Measurements from ENCODE around the gene ZNF808. TPM values are rescaled to one million over a fixed set of nuclear protein-coding genes. Genes with fewer than 3 reads are reported as not detected.
A peak's percentile ranks its signal among the peaks of the same experiment; 100 is the strongest.
"Not testable (repeated sequence)": the region's sequence is repeated elsewhere in the genome, so short reads cannot be mapped to it uniquely, and the experiment has no call there.

The ZNF808 gene
- total RNA-seq, 2 donors from 2014 or later = 34.6 to 42.5 TPM

DNA sequence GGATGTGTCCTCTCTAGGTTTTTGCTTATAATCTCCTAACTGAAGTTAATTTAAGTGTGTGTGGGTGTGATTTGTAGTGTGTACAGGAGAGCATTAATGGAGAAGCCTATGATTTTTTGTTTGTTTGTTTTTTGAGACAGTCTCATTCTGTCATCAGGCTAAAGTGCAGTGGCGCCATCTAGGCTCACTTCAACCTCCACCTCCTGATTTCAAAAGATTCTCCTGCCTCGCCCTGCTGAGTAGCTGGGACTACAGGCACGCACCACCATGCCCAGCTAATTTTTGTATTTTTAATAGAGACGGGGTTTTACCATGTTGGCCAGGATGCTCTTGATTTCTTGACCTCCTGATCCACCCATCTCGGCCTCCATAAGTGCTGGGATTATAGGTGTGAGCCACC lies 63.3 kb downstream of the ZNF808 start:
- Mint-ChIP-seq H3K9me3 (no peaks in the 10 kb centered on the region), H3K27ac (no peak overlapping the region), H3K36me3 (peaks cover 26% of the 10 kb centered on the region), H3K4me1 (ENCODE audit: low read depth in 2 of 2) (peaks cover 0 to 4% of the 10 kb centered on the region in 2 donors), H3K4me3 (no peak overlapping the region), H3K27me3 (no peaks in the 10 kb centered on the region)
- DNase-seq (ENCODE audit: low spot score) (no peak), ATAC-seq (no peak)

DNA sequence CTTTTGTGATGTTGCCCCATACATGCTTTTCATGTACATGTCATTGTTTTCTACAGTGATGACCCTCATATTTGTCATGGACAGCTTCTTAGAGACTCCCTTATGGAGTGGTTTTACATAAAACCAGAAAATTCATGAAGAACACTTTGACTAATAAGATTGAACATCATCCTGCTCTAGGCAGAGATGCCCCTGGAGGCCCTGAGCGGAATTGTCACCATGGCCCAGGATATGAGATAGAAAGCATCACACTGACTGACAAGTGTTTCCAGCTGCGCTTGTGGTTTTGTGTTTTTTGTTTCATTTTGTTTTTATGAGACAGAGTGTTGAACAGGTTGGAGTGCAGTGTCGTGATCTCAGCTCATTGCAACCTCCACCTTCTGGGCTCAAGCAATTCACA lies 64.8 kb downstream of the ZNF808 start:
- H3K36me3 Mint-ChIP-seq = peaks cover 37% of the 10 kb centered on the region

DNA sequence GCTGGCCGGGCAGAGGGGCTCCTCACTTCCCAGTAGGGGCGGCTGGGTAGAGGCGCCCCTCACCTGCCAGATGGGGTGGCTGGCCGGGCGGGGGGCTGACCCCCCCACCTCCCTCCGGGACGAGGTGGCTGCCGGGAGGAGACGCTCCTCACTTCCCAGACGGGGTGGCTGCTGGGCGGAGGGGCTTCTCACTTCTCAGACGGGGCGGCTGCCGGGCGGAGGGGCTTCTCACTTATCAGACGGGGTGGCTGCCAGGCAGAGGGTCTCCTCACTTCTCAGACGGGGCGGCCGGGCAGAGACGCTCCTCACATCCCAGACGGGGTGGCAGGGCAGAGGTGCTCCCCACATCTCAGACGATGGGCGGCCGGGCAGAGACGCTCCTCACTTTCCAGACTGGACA lies 66.0 kb downstream of the ZNF808 start:
- not testable (repeated sequence) for H3K27ac Mint-ChIP-seq; ATAC-seq; H3K9me3 Mint-ChIP-seq; H3K4me3 Mint-ChIP-seq; H3K4me1 Mint-ChIP-seq (ENCODE audit: low read depth in 2 of 2); H3K27me3 Mint-ChIP-seq; DNase-seq (ENCODE audit: low spot score)
- H3K36me3 Mint-ChIP-seq = peaks cover 36% of the 10 kb centered on the region

More for the DNA sequence above, 64.8 kb downstream of the ZNF808 start:
- Mint-ChIP-seq H3K9me3 (peaks cover 5% of the 10 kb centered on the region), H3K4me1 (ENCODE audit: low read depth in 2 of 2) (peaks cover 0 to 6% of the 10 kb centered on the region in 2 donors), H3K27ac (no peak overlapping the region), H3K27me3 (no peaks in the 10 kb centered on the region), H3K4me3 (no peak overlapping the region)
- DNase-seq (ENCODE audit: low spot score) = no peak
- ATAC-seq = no peak

DNA sequence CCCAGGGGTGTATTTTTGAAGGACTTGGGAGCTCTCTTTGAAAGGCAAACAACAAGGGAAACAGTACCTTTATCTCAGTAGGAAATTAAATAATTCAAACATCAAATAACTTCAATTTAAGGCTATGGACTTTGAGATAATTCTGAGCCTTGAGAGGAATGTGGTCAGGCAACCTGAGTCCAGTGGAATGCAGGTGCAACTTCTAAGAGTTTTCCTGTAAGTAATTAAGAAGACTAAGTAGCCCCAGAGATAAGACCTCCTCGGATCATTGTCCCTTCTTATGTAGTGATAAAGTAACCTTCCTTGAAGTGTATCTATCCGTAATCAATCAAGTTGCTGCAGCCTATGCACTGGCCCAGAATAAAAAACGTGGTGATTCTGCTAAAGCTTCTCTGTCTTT lies 71.8 kb downstream of the ZNF808 start:
- no peak overlapping the region for H3K27ac Mint-ChIP-seq
- ATAC-seq (no peak), DNase-seq (ENCODE audit: low spot score) (no peak)
- peaks cover 5% of the 10 kb centered on the region for H3K9me3 Mint-ChIP-seq
- H3K36me3 Mint-ChIP-seq = peaks cover 33% of the 10 kb centered on the region
- H3K27me3 Mint-ChIP-seq = no peaks in the 10 kb centered on the region
- peaks cover 11 to 12% of the 10 kb centered on the region in 2 donors for H3K4me1 Mint-ChIP-seq (ENCODE audit: low read depth in 2 of 2)
- no peak overlapping the region for H3K4me3 Mint-ChIP-seq

DNA sequence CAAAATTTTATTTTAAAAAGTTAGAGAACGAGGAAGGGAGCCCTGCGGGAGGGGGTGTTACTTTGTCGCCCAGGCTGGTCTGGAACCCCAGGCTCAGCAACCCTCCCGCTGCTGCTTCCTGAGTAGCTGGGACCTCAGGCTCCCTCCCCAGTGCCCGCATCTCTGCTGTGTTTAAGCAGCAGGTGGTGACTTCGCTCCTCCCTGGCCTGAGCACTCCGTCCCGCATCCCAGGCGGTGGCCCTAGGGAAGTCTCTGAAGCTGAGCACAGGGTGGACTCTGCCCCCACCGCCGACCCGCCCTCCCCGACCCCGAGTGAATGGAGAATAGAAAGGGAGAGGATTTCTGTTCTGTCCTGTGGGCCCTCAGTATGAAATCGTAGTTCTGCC lies 73.2 kb downstream of the ZNF808 start:
- peaks cover 38% of the 10 kb centered on the region for H3K36me3 Mint-ChIP-seq
- peaks cover 15 to 18% of the 10 kb centered on the region in 2 donors for H3K4me1 Mint-ChIP-seq (ENCODE audit: low read depth in 2 of 2)
- H3K9me3 Mint-ChIP-seq = peaks cover 5% of the 10 kb centered on the region
- no peaks in the 10 kb centered on the region for H3K27me3 Mint-ChIP-seq
- peak overlapping the region; percentile 90 for H3K4me3 Mint-ChIP-seq
- ATAC-seq = peak; percentile 25 to 32
- DNase-seq (ENCODE audit: low spot score) = no peak
- peak overlapping the region in 1 of 2 donors; percentile 57 for H3K27ac Mint-ChIP-seq

DNA sequence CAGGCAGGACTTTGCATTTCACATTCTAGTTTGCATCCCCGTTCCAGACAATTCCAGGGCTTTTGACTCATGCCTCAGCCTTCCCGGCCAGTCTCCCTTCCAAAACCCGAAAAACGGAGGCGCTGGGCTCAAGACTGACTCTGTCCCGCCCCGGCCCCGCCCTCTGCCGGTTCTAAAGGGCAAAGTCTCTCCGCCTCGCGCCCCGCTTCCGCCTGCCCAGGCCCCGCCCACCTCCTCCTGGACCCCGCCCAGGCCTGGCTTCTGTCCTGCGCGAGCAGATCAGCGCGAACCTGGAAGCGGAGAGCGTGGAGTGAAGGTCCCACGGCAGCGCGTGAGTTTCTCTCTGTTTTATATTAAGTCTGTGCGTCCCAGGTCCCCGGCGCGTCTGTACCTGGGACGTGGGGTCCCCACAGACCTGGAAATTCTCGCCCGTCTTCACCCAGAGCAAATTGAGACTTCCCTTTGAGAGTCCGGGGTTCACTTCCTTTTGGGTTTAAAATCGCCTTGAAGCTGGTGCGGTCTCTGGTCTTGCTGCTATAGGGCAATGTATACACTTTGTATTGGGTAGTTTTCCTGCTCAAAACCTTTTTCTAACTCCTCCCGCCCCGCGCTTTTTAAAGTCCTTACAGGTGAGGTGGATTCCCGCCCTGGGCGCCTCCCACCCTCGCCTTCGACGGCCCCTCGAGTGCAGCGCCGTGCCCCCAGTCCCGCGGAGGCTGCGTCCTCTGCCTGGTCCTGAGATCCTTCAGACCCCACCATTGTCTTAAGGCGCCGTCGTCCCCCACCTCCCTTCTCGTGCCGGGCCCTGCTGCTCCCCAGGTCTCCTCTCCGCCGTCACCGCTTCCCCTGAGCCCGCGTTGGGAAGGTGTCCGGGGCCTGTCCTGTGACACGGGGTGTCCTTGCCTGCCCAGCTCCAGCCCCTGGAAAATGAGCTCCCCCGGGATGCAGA lies 73.8 kb downstream of the ZNF808 start:
- Mint-ChIP-seq H3K36me3 (peaks cover 35% of the 10 kb centered on the region), H3K9me3 (peaks cover 5% of the 10 kb centered on the region), H3K27ac (peak overlapping the region; percentile 18 to 57), H3K4me1 (ENCODE audit: low read depth in 2 of 2) (peaks cover 20 to 21% of the 10 kb centered on the region in 2 donors), H3K27me3 (no peaks in the 10 kb centered on the region), H3K4me3 (peak overlapping the region; percentile 90)
- ATAC-seq (peak; percentile 99 to 100), DNase-seq (ENCODE audit: low spot score) (peak; percentile 94)

DNA sequence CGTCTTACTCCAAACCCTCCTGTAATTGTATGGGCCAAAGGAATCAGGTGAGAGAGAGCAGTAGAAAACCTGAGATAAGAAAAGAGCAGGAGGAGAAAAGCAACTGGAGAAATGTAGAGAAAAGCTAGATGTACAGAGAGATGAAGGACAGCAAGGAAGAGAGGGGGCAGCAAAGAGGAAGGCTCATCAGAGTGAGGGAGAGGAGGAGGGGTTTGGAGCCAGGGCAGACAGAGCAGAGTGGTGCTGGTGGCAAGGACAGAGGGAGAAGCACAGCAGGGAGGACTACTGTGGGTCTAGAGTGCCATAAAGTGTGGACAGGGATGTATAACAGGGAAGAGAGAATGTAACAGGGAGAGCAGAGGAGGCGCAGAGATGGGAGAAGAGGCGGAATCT lies 74.5 kb downstream of the ZNF808 start:
- Mint-ChIP-seq H3K4me3 (peak overlapping the region; percentile 90), H3K36me3 (peaks cover 32% of the 10 kb centered on the region), H3K27ac (peak overlapping the region; percentile 18 to 57), H3K4me1 (ENCODE audit: low read depth in 2 of 2) (peaks cover 19 to 23% of the 10 kb centered on the region in 2 donors)
- not testable (repeated sequence) for DNase-seq (ENCODE audit: low spot score); H3K27me3 Mint-ChIP-seq; ATAC-seq; H3K9me3 Mint-ChIP-seq

DNA sequence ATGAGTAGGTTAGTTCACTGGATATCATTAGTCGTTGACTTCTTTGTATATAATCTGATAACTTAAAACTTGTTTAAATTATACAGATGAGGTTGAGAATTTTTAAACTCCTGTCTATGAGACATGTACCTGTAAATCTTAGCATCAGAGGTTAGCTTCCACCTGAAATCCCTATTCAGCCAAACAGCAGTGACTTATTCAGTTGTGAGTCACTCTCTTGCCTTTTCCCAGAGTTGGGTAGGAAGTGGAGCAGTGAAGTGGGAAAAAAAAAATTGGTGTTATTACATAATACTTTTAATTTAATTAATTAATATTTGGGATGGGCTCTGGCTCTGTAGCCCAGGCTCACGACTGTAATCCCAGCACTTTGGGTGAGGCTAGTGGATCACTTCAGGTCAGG lies 75.5 kb downstream of the ZNF808 start:
- Mint-ChIP-seq H3K4me3 (no peak overlapping the region), H3K9me3 (no peaks in the 10 kb centered on the region), H3K27ac (no peak overlapping the region), H3K4me1 (ENCODE audit: low read depth in 2 of 2) (peaks cover 19 to 23% of the 10 kb centered on the region in 2 donors), H3K27me3 (no peaks in the 10 kb centered on the region), H3K36me3 (peaks cover 26% of the 10 kb centered on the region)
- DNase-seq (ENCODE audit: low spot score) (no peak), ATAC-seq (no peak)

DNA sequence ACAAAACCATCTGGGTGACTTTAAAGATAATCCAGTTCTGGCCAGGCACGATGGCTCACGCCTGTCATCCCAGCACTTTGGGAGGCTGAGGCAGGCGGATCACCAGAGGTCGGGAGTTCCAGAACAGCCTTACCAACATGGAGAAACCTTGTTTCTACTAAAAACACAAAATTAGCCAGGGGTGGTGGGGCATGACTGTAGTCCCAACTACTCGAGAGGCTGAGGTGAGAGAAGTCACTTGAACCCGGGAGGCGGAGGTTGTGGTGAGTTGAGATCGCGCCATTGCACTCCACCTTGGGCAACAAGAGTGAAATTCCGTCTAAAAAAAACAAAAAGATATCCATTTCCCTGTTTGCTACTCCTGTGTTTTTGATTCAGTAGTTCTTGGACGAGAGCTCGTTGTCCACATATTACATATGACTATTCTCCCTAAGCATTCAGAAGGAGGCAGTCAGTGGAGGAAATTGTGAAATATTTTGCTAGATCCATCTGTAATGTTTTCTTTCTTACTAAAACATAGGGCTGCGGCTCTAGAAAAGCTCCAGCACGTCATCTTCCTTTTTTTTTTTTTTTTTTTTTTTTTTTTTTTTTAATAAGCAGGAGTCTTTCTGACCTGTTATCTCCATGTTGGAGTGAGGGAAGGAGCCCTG lies 76.2 kb downstream of the ZNF808 start:
- no peak overlapping the region for H3K27ac Mint-ChIP-seq
- DNase-seq (ENCODE audit: low spot score) = no peak
- no peak for ATAC-seq
- no peaks in the 10 kb centered on the region for H3K27me3 Mint-ChIP-seq
- peaks cover 19 to 23% of the 10 kb centered on the region in 2 donors for H3K4me1 Mint-ChIP-seq (ENCODE audit: low read depth in 2 of 2)
- no peak overlapping the region for H3K4me3 Mint-ChIP-seq
- H3K9me3 Mint-ChIP-seq = no peaks in the 10 kb centered on the region
- H3K36me3 Mint-ChIP-seq = peaks cover 26% of the 10 kb centered on the region

Other genes starting within 250 kb of the ZNF808 start
- gene ZNF480, start 230.5 kb upstream of the ZNF808 start, total RNA-seq = 10 to 100 TPM in 1 of 2 donors, 1 to 10 TPM in 1; 7.0 to 11.2 TPM
- under 1 TPM; 0.36 to 0.74 TPM for gene ZNF610, start 191.4 kb upstream of the ZNF808 start, total RNA-seq
- 10 to 100 TPM in 1 of 2 donors, 1 to 10 TPM in 1; 6.1 to 13.7 TPM for gene ZNF880, start 157.7 kb upstream of the ZNF808 start, total RNA-seq
- 10 to 100 TPM in 1 of 2 donors, 1 to 10 TPM in 1; 8.3 to 12.6 TPM for gene ZNF528, start 129.8 kb upstream of the ZNF808 start, total RNA-seq
- gene ZNF534, start 98.5 kb upstream of the ZNF808 start, total RNA-seq = not detected
- gene ZNF578, start 74.1 kb upstream of the ZNF808 start, total RNA-seq = 1 to 10 TPM in 1 of 2 donors, under 1 TPM in 1; 1.00 to 1.1 TPM
- 10 to 100 TPM; 30.7 to 33.4 TPM for gene ZNF701, start 42.6 kb downstream of the ZNF808 start, total RNA-seq
- 10 to 100 TPM; 20.2 to 25.8 TPM for gene ZNF83, start 110.7 kb downstream of the ZNF808 start, total RNA-seq
- 10 to 100 TPM; 39.1 to 50.7 TPM for gene ZNF611, start 207.4 kb downstream of the ZNF808 start, total RNA-seq